ENCODE data around the gene GTF3C5. TPM values are rescaled to one million over a fixed set of nuclear protein-coding genes. Genes with fewer than 3 reads are reported as not detected.

The GTF3C5 gene
- polyA plus RNA-seq, 1 of the 3 experiments (the other 2 are of a cell fraction) = 57.3 TPM

GRCh38 chr9:133054966-133055365 is 24.2 kb downstream of the GTF3C5 start:
- H3K36me3 ChIP-seq (replicated peaks in 1 of 2; ENCODE audit: control insufficient read depth in 1 of 2, insufficient read depth in 2 of 2, low read length in 1 of 2) = peaks cover 2 to 52% of the 10 kb centered on the region in 2 experiments
- CTCF ChIA-PET = interaction anchor here (0.6 to 1.4 kb wide), 5 partner anchors 33 to 185 kb away, joined by 3 to 4 read pairs (median 3); no protein-coding TSS in a partner anchor
- H3K4me1 ChIP-seq (ENCODE audit: control insufficient read depth in 1 of 2, insufficient read depth in 2 of 2, low read depth in 1 of 2, low read length in 1 of 2) = peaks cover 0 to 31% of the 10 kb centered on the region in 2 experiments; a peak in 1 of 4 replicates
- no peaks in the 10 kb centered on the region for H3K79me2 ChIP-seq (ENCODE audit: insufficient read depth)
- POLR2A ChIA-PET = no interaction called here
- no peaks in the 10 kb centered on the region for H3K27me3 ChIP-seq (ENCODE audit: insufficient read depth)
- no peak overlapping the region for H3K9ac ChIP-seq
- H3K4me2 ChIP-seq = no peak overlapping the region
- H3K4me3 ChIP-seq (ENCODE audit: low read depth in 2 of 2, low read length in 1 of 2) = no peak overlapping the region
- no peaks in the 10 kb centered on the region for H3K9me3 ChIP-seq
- H4K20me1 ChIP-seq (ENCODE audit: insufficient read depth) = no peaks in the 10 kb centered on the region
- H3K27ac ChIP-seq (ENCODE audit: low read depth in 2 of 2, low read length in 1 of 2) = peak overlapping the region in 1 of 2 experiments; percentile 77; a peak in 2 of 4 replicates
- H2AFZ ChIP-seq (ENCODE audit: low read depth) = no peak overlapping the region
- no peaks in the 10 kb centered on the region for H3K9me2 ChIP-seq
- no peaks in the 10 kb centered on the region for H3F3A ChIP-seq (replicated peaks; ENCODE audit: insufficient read depth)
- no CpG with 5 or more reads among the region's 16 CpGs for WGBS (ENCODE audit: low lambda C conversion rate)
- TF ChIP-seq POLR2AphosphoS5 (IDR thresholded peaks at IDR 0.05; ENCODE audit: low read depth, low read length) (0 out of 2 replicates have a peak, but pooled peaks have one; percentile 26), NRF1 (IDR thresholded peaks at IDR 0.05; ENCODE audit: low read depth, low read length) (no peak), FOXJ3 (CRISPR knock-in tag; IDR thresholded peaks at IDR 0.05) (0 out of 2 replicates have a peak, but pooled peaks have one; percentile 23), MAX (IDR thresholded peaks at IDR 0.05; ENCODE audit: low read depth) (peak; percentile 55; the same call in 1 of the 2 replicates), MXI1 (IDR thresholded peaks at IDR 0.05; ENCODE audit: low read depth, low read length) (0 out of 2 replicates have a peak, but pooled peaks have one; percentile 72), RCOR1 (IDR thresholded peaks at IDR 0.05; ENCODE audit: low read length) (peak; percentile 47; the same call in 1 of the 2 replicates), GABPA (IDR thresholded peaks at IDR 0.05; ENCODE audit: low read depth) (no peak), USF1 (IDR thresholded peaks at IDR 0.05; ENCODE audit: borderline replicate concordance, low read depth) (peak; percentile 86), TCF12 (IDR thresholded peaks at IDR 0.05) (peak; percentile 87), CTCF (IDR thresholded peaks at IDR 0.05) (no peak), USF2 (IDR thresholded peaks at IDR 0.05; ENCODE audit: borderline replicate concordance, low read depth, low read length) (peak; percentile 72; the same call in 1 of the 2 replicates), TAF1 (IDR thresholded peaks at IDR 0.05; ENCODE audit: borderline replicate concordance, low read depth, low read length) (no peak)
- DNase-seq = peak; percentile 85

- Histone ChIP-seq H2AFZ (ENCODE audit: low read depth) (no peak overlapping the region), H3K9me3 (no peaks in the 10 kb centered on the region), H3K36me3 (replicated peaks in 1 of 2; ENCODE audit: control insufficient read depth in 1 of 2, insufficient read depth in 2 of 2, low read length in 1 of 2) (peaks cover 2 to 49% of the 10 kb centered on the region in 2 experiments), H3K27ac (ENCODE audit: low read depth in 2 of 2, low read length in 1 of 2) (no peak overlapping the region; a peak in 1 of 4 replicates), H3K4me2 (no peak overlapping the region), H3K9ac (no peak overlapping the region), H3F3A (replicated peaks; ENCODE audit: insufficient read depth) (no peaks in the 10 kb centered on the region), H3K27me3 (ENCODE audit: insufficient read depth) (no peaks in the 10 kb centered on the region), H3K4me3 (ENCODE audit: low read depth in 2 of 2, low read length in 1 of 2) (no peak overlapping the region), H3K79me2 (ENCODE audit: insufficient read depth) (no peaks in the 10 kb centered on the region), H3K4me1 (ENCODE audit: control insufficient read depth in 1 of 2, insufficient read depth in 2 of 2, low read depth in 1 of 2, low read length in 1 of 2) (peaks cover 0 to 35% of the 10 kb centered on the region in 2 experiments; a peak in 1 of 4 replicates), H4K20me1 (ENCODE audit: insufficient read depth) (no peaks in the 10 kb centered on the region), H3K9me2 (no peaks in the 10 kb centered on the region)
- no peak for DNase-seq
- WGBS (ENCODE audit: low lambda C conversion rate) = 100% methylated on average over 8 of the region's 17 CpGs
- POLR2A ChIA-PET = no interaction called here
- CTCF ChIA-PET = interaction anchor here (1.7 kb wide), 1 partner anchor 91 kb away, joined by 5 read pairs; no protein-coding TSS in a partner anchor
- TF ChIP-seq RXRA (IDR thresholded peaks at IDR 0.05; ENCODE audit: borderline replicate concordance, low read depth) (no peak), SMC3 (IDR thresholded peaks at IDR 0.05; ENCODE audit: low read depth, low read length) (no peak), GATA2 (CRISPR knock-in tag; IDR thresholded peaks at IDR 0.05) (no peak), FOSL2 (IDR thresholded peaks at IDR 0.05; ENCODE audit: borderline replicate concordance, low read depth) (no peak), TCF12 (IDR thresholded peaks at IDR 0.05) (no peak), FOXM1 (IDR thresholded peaks at IDR 0.05; ENCODE audit: low read depth) (no peak), ZBTB33 (IDR thresholded peaks at IDR 0.05; ENCODE audit: borderline replicate concordance, low read depth) (no peak), JUND (IDR thresholded peaks at IDR 0.05) (no peak), CTCF (IDR thresholded peaks at IDR 0.05) (no peak)
Observed at GRCh38 chr9:133055788-133056420, 25.1 kb downstream of the GTF3C5 start.

Measured in SK-N-SH (cell line).